GM11168 (cell line): ENCODE results near the gene ATG2A.

ENCODE experiments used
- in situ Hi-C: fragments of 300-500 bp; cut with MboI; formaldehyde crosslinking; loops from one replicate; pipeline ENCODE4 v1.12.0; 2022; ENCODE audit warnings: low sequenced_read_pairs; ENCODE audit not compliant: unreplicated experiment

The ATG2A gene

GRCh38 chr11:64905516-64906313 is 11.3 kb downstream of the ATG2A start:
- in situ Hi-C loops, result no loop called here

GRCh38 chr11:64903291-64903833 is 13.6 kb downstream of the ATG2A start:
- in situ Hi-C loops, result no loop called here

DNA sequence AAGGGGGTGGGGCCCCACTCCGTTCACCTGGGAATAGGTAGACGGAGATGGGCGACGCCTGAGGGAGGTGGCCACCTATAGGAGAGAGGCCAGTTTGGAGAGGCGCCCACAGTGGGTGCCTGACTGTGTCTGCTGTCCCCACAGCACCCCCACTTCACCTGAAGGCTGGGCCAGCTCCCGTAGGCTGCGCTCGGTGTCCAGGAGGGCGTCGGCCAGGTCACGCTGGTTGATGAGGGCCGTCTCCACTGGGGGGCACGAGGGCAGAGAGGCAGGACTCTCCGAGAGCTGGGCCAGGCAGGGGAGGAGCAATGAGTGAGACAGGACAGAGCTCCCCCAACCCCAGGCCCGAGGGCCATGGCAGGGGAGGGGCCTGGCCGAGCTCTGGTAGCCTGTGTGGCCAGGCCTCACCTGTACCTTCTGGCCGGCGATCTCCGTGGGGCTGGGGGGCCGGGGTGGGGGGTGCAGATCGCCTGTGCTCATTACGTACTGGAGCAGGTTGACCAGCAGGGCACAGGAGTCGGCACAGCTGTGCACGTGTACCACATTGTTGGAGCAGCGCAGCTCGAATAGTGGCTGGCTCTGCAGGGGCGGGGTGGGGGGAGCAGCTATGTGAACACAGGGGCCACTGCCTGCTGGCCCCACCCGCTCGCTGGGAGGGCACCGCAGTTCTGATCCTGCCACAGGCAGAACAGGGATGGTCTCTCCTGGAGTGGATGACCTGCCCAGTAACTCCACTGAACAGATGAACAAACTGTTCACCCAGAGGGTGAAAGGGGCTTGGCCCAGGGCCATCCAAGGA is 14.7 kb downstream of the ATG2A start:
- in situ Hi-C loops, result no loop called here

- in situ Hi-C loops, result no loop called here
Measured at GRCh38 chr11:64900774-64901173, 16.2 kb downstream of the ATG2A start.

GRCh38 chr11:64900263-64900678 is 16.7 kb downstream of the ATG2A start:
- in situ Hi-C loops, result no loop called here

GRCh38 chr11:64898541-64898940 is 18.5 kb downstream of the ATG2A start:
- in situ Hi-C loops, result no loop called here

GRCh38 chr11:64898076-64898445 is 18.9 kb downstream of the ATG2A start:
- in situ Hi-C loops, result no loop called here

DNA sequence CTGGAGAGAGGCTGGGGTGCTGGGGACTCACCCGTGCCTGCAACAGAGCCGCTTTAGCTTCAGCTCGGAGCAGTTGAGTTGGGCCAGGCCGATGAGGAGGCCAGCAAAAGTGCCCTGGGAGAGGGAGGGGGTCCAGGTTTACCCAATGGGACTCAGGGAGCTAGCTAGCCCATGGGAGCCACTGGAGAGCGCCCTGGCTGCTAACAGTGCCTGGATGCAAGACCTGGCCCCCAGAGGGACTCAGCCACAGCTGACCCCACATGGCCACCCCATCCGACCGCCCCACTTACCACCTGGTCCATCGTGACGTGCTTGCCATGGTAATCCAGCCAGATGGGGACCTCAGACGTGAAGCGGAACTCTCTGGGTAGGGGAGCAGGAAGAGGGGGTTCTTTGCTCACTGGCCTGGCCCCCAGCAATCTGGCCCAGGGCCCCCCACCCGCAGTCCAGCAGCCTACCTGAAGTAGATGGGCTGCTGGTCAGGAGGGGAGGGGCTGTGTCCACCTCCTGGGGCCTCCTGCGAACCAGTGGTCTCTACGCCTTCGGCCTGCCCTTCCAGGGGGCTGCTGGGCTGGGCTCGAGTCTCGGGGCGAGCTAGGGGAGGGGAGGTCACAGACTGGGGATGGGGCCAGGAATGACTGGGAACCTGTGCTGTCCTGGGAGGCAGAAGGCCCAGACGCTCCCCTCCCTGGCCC is 19.5 kb downstream of the ATG2A start:
- in situ Hi-C loops, result no loop called here

DNA sequence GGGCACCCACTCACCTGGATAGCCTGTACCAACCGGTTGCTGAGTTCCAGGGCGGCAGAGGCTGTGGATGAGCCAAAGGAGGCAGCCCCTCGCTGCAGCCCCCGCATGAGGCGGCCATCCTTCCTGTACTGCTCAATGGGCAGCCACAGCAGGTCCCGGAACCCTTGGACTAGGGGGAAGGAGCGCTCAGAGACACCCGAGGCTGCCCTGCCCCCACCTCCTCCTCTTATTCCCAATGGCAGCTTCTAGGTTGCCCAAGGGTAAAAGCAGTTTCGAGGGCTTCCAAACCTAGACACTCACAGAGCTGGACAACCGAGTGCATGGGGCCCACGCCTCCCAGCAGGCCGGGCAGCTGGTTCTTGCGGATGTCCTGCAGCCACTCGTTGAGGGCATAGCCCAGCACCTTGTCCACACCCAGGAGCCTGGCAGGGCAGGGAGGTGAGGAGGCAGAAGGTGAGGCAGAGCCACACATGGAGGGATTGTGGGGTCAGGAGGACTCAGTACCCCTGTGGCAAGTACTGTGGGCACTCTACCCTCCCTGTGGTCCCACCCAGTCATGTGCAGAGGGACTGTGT is 20.5 kb downstream of the ATG2A start:
- in situ Hi-C loops, result no loop called here

DNA sequence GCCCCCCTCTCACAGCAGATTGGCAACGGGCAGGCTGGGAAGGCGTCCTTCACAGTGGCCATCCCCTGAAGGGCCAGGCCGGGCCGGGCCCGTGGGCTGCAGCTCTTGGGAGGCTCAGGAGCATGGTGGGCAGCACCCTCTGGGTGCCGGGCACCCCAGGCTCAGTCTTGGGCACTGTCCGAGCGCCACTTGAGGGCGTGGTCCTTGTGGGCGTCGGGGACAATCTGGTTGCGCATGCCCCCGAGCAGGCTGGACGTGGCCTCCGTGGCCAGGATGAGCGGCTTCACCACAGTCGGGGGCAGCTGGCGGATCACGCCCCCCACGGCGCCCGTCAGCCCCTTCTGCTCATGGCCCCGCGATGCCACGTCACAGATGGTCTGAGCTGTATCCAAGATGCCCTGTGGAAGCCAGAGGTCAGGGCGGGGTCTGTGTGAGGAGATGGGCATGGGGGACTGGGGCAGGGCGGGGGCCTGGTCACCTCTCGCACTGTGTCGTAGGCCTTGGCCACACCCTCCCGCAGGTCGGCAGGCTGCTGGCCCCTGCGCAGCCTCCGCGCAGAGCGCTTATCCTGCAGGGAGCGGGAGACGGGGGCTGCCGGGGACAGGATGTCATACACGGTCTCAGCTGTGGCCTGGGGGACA is 22.1 kb downstream of the ATG2A start:
- in situ Hi-C loops, result loop anchor here (5.0 kb wide), 1 partner anchor 48 kb away; no protein-coding TSS in a partner anchor

GRCh38 chr11:64894070-64894811 is 22.8 kb downstream of the ATG2A start:
- in situ Hi-C loops, result loop anchor here (5.0 kb wide), 1 partner anchor 47 kb away; no protein-coding TSS in a partner anchor

DNA sequence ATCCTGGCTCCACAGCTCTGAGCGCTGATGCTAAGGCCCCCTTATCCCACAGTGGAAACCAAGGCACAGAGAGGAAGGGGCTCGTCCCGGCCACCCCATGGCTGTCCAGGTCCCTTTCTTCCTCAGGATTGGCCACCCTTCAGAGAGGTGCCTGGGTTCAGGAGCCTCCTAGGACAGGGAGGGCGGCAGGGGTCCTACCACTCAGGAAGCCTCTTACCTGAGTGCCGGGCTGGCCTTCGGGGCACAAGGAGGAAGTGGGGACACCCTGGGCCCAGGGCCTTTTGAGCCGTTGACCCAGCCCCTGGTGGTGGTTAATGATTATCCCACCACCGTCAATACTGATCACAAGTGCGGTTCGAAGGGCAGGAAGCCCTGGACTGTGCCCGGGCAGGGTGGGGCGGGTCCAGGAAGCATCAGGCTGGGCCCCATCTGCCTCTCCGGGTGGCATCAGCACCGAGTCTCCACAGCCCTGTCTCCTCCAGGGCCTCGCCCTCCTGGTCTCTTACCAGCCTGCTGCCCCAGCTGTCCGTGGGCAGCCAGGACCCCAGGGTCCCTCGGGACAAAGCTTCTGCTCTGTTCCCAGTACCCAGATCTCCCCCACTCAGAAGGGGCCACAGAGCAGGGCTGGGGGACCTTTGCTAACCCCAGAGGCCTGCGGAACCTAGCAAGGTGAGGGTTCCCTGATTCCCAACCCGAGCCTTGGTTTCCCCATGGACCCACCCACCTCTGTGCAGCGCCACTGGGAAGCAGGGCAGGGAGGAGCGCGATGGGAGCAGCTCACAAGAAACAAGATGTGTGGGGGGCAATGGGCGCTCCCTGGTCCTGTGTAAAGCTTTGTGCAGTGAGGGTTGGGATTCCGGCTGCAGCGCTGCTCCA is 23.6 kb downstream of the ATG2A start:
- in situ Hi-C loops, result loop anchor here (5.0 kb wide), 1 partner anchor 46 kb away; no protein-coding TSS in a partner anchor

DNA sequence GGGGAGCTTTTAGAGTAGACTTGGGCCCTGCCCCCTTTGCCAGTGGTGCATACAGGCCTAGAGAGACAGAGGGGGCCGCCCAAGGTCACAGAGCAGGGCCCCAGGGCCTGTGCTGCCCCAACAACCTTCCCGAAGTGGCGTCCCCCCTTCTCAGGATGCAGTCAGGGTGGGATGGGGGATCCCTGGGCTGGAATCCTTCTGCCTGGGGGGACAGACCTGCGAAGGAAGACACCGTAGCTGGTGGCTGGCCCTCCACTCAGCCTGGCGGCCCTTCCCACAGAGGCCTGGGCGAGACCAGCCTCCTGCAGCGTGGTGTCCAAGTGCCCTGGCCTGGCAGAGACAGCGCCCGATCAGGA is 24.2 kb downstream of the ATG2A start:
- in situ Hi-C loops, result loop anchor here (5.0 kb wide), 1 partner anchor 46 kb away; no protein-coding TSS in a partner anchor

DNA sequence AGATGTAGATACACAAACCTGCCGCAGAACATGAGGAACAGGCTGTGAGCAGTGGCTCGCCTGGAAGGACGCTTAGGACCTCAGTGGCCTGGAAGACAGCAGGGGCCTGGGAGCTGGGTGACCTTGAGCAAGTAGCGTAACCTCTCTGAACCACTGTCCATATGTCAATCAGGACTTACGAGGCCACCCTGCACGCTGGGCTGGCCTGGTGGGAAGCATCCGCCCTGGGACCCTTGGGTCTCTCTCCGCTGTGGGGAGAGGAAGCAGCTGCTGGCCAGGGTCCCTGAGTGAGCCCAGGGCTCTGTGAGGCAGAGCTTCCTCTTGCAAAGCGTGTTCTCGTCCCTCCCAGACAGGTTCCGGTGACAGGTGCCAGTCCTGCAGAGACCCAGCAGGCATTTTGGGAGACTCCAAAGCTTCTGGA is 24.6 kb downstream of the ATG2A start:
- in situ Hi-C loops, result loop anchor here (5.0 kb wide), 1 partner anchor 45 kb away; no protein-coding TSS in a partner anchor

GRCh38 chr11:64891880-64892279 is 25.1 kb downstream of the ATG2A start:
- in situ Hi-C loops, result loop anchor here (5.0 kb wide), 1 partner anchor 45 kb away; no protein-coding TSS in a partner anchor

GRCh38 chr11:64891215-64891848 is 25.7 kb downstream of the ATG2A start:
- in situ Hi-C loops, result loop anchor here (5.0 kb wide), 1 partner anchor 44 kb away; no protein-coding TSS in a partner anchor

GRCh38 chr11:64890522-64890939 is 26.5 kb downstream of the ATG2A start:
- in situ Hi-C loops, result loop anchor here (5.0 kb wide), 1 partner anchor 43 kb away; no protein-coding TSS in a partner anchor
